GM12878 (cell line): ENCODE results near the gene TERB1. TPM values are rescaled to one million over a fixed set of nuclear protein-coding genes. Genes with fewer than 3 reads are reported as not detected.

Experiments used
- BCL11A ChIP-seq: IDR thresholded peaks from 2 replicates; pipeline ENCODE4 v1.6.1; 2011; ENCODE audit warnings: low read depth, low read length
- BMI1 ChIP-seq: fragments of 450-650 bp; IDR thresholded peaks from 2 replicates; pipeline ENCODE4 v1.6.1; 2016; ENCODE audit warnings: mild to moderate bottlenecking, moderate library complexity, borderline replicate concordance
- CBX3 ChIP-seq: fragments of 200-600 bp; sonication (generic); IDR thresholded peaks from 2 replicates; pipeline ENCODE4 v1.6.1; 2016; ENCODE audit warnings: low read depth, borderline replicate concordance
- CBX5 ChIP-seq: sonication (generic); IDR thresholded peaks from 2 replicates; pipeline ENCODE4 v1.6.1; 2016; ENCODE audit warnings: low read depth, moderate library complexity, mild to moderate bottlenecking, inconsistent platforms
- E4F1 ChIP-seq: fragments of 450-650 bp; IDR thresholded peaks from 2 replicates; pipeline ENCODE4 v1.6.1; 2018; ENCODE audit warnings: borderline replicate concordance, mild to moderate bottlenecking; ENCODE audit not compliant: partially characterized antibody
- ESRRA ChIP-seq: IDR thresholded peaks from 2 replicates; pipeline ENCODE4 v1.6.1; 2012; ENCODE audit warnings: mild to moderate bottlenecking, low read length, improper control_type of control experiment
- GATAD2B ChIP-seq: fragments of 450-650 bp; conservative IDR thresholded peaks from 2 replicates; pipeline ENCODE4 v1.6.1; 2017; ENCODE audit warnings: low read depth, mild to moderate bottlenecking, moderate library complexity
- KDM1A ChIP-seq: fragments of 200-600 bp; sonication (generic); IDR thresholded peaks from 2 replicates; pipeline ENCODE4 v1.6.1; 2016; ENCODE audit warnings: borderline replicate concordance
- MXI1 ChIP-seq: fragments of 150-350 bp; IDR thresholded peaks from 2 replicates; pipeline ENCODE4 v1.6.1; 2011; ENCODE audit warnings: low read depth, mild to moderate bottlenecking, inconsistent platforms, low read length, improper control_type of control experiment
- MYC ChIP-seq: IDR thresholded peaks from 2 replicates; pipeline ENCODE4 v1.6.1; 2011; ENCODE audit warnings: mild to moderate bottlenecking, low read length, moderate library complexity, inconsistent platforms; ENCODE audit not compliant: insufficient read depth, insufficient replicate concordance, insufficient read length, severe bottlenecking
- NFXL1 ChIP-seq: fragments of 450-650 bp; IDR thresholded peaks from 2 replicates; pipeline ENCODE4 v1.6.1; 2017; ENCODE audit warnings: antibody characterized with exemption, mild to moderate bottlenecking, borderline replicate concordance
- NR2C2 ChIP-seq: IDR thresholded peaks from 2 replicates; pipeline ENCODE4 v1.6.1; 2011; ENCODE audit warnings: borderline replicate concordance, low read depth; ENCODE audit not compliant: control insufficient read depth, insufficient read length
- SPI1 ChIP-seq: IDR thresholded peaks from 2 replicates; pipeline ENCODE4 v1.6.1; 2011; ENCODE audit warnings: low read depth, mild to moderate bottlenecking, low read length, moderate library complexity, borderline replicate concordance; ENCODE audit not compliant: insufficient read depth
- TCF7 ChIP-seq: IDR thresholded peaks from 2 replicates; pipeline ENCODE4 v1.6.1; 2014; ENCODE audit warnings: antibody characterized with exemption, borderline replicate concordance
- ZBTB40 ChIP-seq: fragments of 450-650 bp; IDR thresholded peaks from 2 replicates; pipeline ENCODE4 v1.6.1; 2016; ENCODE audit warnings: mild to moderate bottlenecking, moderate library complexity, borderline replicate concordance
- ZNF207 ChIP-seq: fragments of 450-650 bp; IDR thresholded peaks from 2 replicates; pipeline ENCODE4 v1.6.1; 2014; ENCODE audit warnings: antibody characterized with exemption, mild to moderate bottlenecking, borderline replicate concordance
- ZNF217 ChIP-seq: fragments of 450-650 bp; IDR thresholded peaks from 2 replicates; pipeline ENCODE4 v1.6.1; 2017; ENCODE audit warnings: antibody characterized with exemption, mild to moderate bottlenecking
- polyA plus RNA-seq, 11 experiments: library from polyadenylated mRNA; depleted of rRNA in 4 of 11; unstranded in 6 of 11; stranded (reverse) in 5 of 11; fragments of >200 nt; fragmentation: Nextera tagmentation in 4 of 11; fragmentation: Illumina TruSeq in 1 of 11; extraction: Ambion mirVana in 4 of 11; extraction: Trizol in 1 of 11; gene quantifications; 1 replicate in 1 of 11; 2 replicates in 10 of 11; pipeline versions ENCODE4 v1.2.1 to v1.2.3, GENCODE V29; 2011 to 2016; ENCODE audit warnings: inconsistent platforms in 2 of 11, missing spikeins in 2 of 11, low read depth in 1 of 11
- total RNA-seq, 4 experiments: library from RNA; depleted of rRNA in 3 of 4; stranded (reverse); fragments of >200 nt in 3 of 4; fragmentation: Illumina TruSeq in 1 of 4; extraction: Trizol in 1 of 4; gene quantifications; 2 replicates each; pipeline versions ENCODE4 v1.2.1 to v1.2.3, GENCODE V29; 2013 to 2021
- TF ChIP-seq, protein P1 (sequence below): fragments of 450-650 bp; IDR thresholded peaks from 2 replicates; pipeline ENCODE4 v1.6.1; 2017; ENCODE audit warnings: low read depth, mild to moderate bottlenecking, moderate library complexity

TERB1 gene
- total and polyA plus RNA-seq, 10 of the 15 experiments (the other 5 are each of a cell fraction or from before 2014, with no cell fraction given), result 0.03 to 0.10 (median 0.06) TPM; not detected in 7

- no peak for TF ChIP-seq TCF7
- TF ChIP-seq E4F1, result no peak
- TF ChIP-seq ESRRA, result no peak
- 0 out of 2 replicates have a peak, but pooled peaks have one; percentile 20 for TF ChIP-seq BCL11A
- TF ChIP-seq MXI1, result no peak
- TF ChIP-seq GATAD2B, result peak; percentile 77
- TF ChIP-seq SPI1, result no peak
- TF ChIP-seq ZBTB40, result no peak
- TF ChIP-seq BMI1, result no peak
- TF ChIP-seq KDM1A, result no peak
- peak; percentile 81; the same call in 1 of the 2 replicates for TF ChIP-seq ZNF217
- peak; percentile 96 for TF ChIP-seq MYC
- 0 out of 2 replicates have a peak, but pooled peaks have one; percentile 50 for TF ChIP-seq NFXL1
- no peak for TF ChIP-seq CBX5
- TF ChIP-seq ZNF207, result peak; percentile 82; the same call in 1 of the 2 replicates
- TF ChIP-seq, protein P1, sequence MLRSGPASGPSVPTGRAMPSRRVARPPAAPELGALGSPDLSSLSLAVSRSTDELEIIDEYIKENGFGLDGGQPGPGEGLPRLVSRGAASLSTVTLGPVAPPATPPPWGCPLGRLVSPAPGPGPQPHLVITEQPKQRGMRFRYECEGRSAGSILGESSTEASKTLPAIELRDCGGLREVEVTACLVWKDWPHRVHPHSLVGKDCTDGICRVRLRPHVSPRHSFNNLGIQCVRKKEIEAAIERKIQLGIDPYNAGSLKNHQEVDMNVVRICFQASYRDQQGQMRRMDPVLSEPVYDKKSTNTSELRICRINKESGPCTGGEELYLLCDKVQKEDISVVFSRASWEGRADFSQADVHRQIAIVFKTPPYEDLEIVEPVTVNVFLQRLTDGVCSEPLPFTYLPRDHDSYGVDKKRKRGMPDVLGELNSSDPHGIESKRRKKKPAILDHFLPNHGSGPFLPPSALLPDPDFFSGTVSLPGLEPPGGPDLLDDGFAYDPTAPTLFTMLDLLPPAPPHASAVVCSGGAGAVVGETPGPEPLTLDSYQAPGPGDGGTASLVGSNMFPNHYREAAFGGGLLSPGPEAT, result no peak
- no peak for TF ChIP-seq CBX3
- TF ChIP-seq NR2C2, result no peak
These were observed 49.9 kb downstream of the TERB1 start, which contains the start of gene DYNC1LI2 (continued) for GRCh38 chr16:66751303-66751991.
